Right ventricle myocardium superior (tissue), 1 donor: ENCODE measurements around the gene GSE1. TPM values are rescaled to one million over a fixed set of nuclear protein-coding genes. Genes with fewer than 3 reads are reported as not detected.

ENCODE experiments used
- ATAC-seq: fragments of 200-7000 bp; cut with Tn5 transposase; one replicate; pipeline ENCODE4 v1.9.1; 2020; ENCODE audit warnings: mild to moderate bottlenecking; ENCODE audit not compliant: poor library complexity
- DNase-seq: peaks from one replicate; pipeline ENCODE4 v3.0.0-alpha.2; 2020
- intact Hi-C: fragments of 100-400 bp; cut with DNase I; formaldehyde crosslinking; loops from one replicate; pipeline ENCODE4 v1.11.2; 2022
- long read RNA-seq: library from polyadenylated mRNA; unstranded; transcript quantifications from one replicate; pipeline ENCODE4 v2.0.0, GENCODE V29; 2021
- total RNA-seq: library from RNA; stranded (reverse); fragmentation: NEBNext Ultra II Directional; extraction: Animal tissue kit (Norgen Biotek cat#: 25700); gene quantifications from one replicate; pipeline ENCODE4 v1.2.1, GENCODE V29; 2021
- donor health status: DM: no; HTN: yes; CAD: no; lungs with severe emphysema.

Gene GSE1
- 30.3 TPM for total RNA-seq
- long read RNA-seq, full-length matches to known transcripts = 1 of 47 reads
- long read RNA-seq, partial matches to known transcripts = 25 of 47 reads
- long read RNA-seq, other reads (novel, unspliced or antisense) = 21 of 47 reads

GRCh38 chr16:85612801-85613603 lies at the start of gene GSE1:
TSS of gene GSE1 (plus strand) at chr16:85613322. CDS start at chr16:85613392, 70 bp downstream.
- intact Hi-C loops = loop anchor here (5.0 kb wide), 1 partner anchor 51 kb away; no protein-coding TSS in a partner anchor
- peak; percentile 64 for ATAC-seq
- peak; percentile 94 for DNase-seq

GRCh38 chr16:85563515-85564276 lies 49.4 kb upstream of the GSE1 start:
- DNase-seq (peak; percentile 89), ATAC-seq (peak; percentile 71)
- intact Hi-C loops = loop anchor here (5.0 kb wide), 1 partner anchor 49 kb away; the partner anchor contains the start of gene GSE1

GRCh38 chr16:85564277-85565051 lies 48.7 kb upstream of the GSE1 start:
- intact Hi-C loops = loop anchor here (5.0 kb wide), 1 partner anchor 48 kb away; the partner anchor contains the start of gene GSE1
- ATAC-seq = no peak
- DNase-seq = no peak

GRCh38 chr16:85565340-85565739 lies 47.8 kb upstream of the GSE1 start:
- intact Hi-C loops = no loop called here
- DNase-seq = no peak
- ATAC-seq = no peak

- DNase-seq (no peak), ATAC-seq (no peak)
- intact Hi-C loops = no loop called here
Measured at GRCh38 chr16:85565801-85566526, 47.2 kb upstream of the GSE1 start.

GRCh38 chr16:85566561-85567100 lies 46.5 kb upstream of the GSE1 start:
- intact Hi-C loops = no loop called here
- ATAC-seq = no peak

GRCh38 chr16:85567101-85567866 lies 45.8 kb upstream of the GSE1 start:
- no peak for ATAC-seq
- DNase-seq = no peak
- intact Hi-C loops = no loop called here

More at GRCh38 chr16:85566561-85567100, 46.5 kb upstream of the GSE1 start:
- DNase-seq = no peak

GRCh38 chr16:85567935-85568334 lies 45.2 kb upstream of the GSE1 start:
- intact Hi-C loops = no loop called here
- ATAC-seq = no peak
- no peak for DNase-seq

GRCh38 chr16:85568519-85568918 lies 44.6 kb upstream of the GSE1 start:
- ATAC-seq (no peak), DNase-seq (peak; percentile 52)
- intact Hi-C loops = no loop called here

- intact Hi-C loops = no loop called here
- DNase-seq = no peak
- ATAC-seq = no peak
Measured at GRCh38 chr16:85569039-85569614, 44.0 kb upstream of the GSE1 start.

- ATAC-seq = no peak
- intact Hi-C loops = no loop called here
- peak; percentile 50 for DNase-seq
Measured at GRCh38 chr16:85569615-85570212, 43.4 kb upstream of the GSE1 start.

- ATAC-seq (no peak), DNase-seq (no peak)
- intact Hi-C loops = no loop called here
Measured at GRCh38 chr16:85570213-85570734, 42.8 kb upstream of the GSE1 start.

GRCh38 chr16:85570735-85571562 lies 42.2 kb upstream of the GSE1 start:
- ATAC-seq (peak; percentile 47), DNase-seq (peak; percentile 74)
- intact Hi-C loops = no loop called here

- DNase-seq (no peak), ATAC-seq (no peak)
- intact Hi-C loops = no loop called here
Measured at GRCh38 chr16:85571563-85571812, 41.6 kb upstream of the GSE1 start.

GRCh38 chr16:85571813-85572619 lies 41.1 kb upstream of the GSE1 start:
- ATAC-seq = no peak
- DNase-seq = peak; percentile 58
- intact Hi-C loops = no loop called here
